Pancreas (tissue), 10 donors: ENCODE measurements around the gene UVRAG. TPM values are rescaled to one million over a fixed set of nuclear protein-coding genes. Genes with fewer than 3 reads are reported as not detected.
A peak's percentile ranks its signal among the peaks of the same experiment; 100 is the strongest.

Experiments used
- ATAC-seq, 4 donors: fragments of 200-7000 bp; cut with Tn5 transposase; one replicate each; pipeline versions ENCODE4 v1.8.0 to v1.9.1; 2020; ENCODE audit warnings: mild to moderate bottlenecking in 4 of 4, moderate library complexity in 4 of 4
- DNase-seq, 6 donors: peaks; one replicate each; pipeline ENCODE4 v3.0.0-alpha.2; 2020
- FAIRE-seq: peaks from 2 replicates; lab custom pipeline; 2012; peaks lifted over from hg19 to GRCh38; lab: Jason Lieb, UNC
- H3K27ac ChIP-seq, 4 donors: fragments of 200-600 bp; sonication (generic); 1 replicate in 3 of 4; 2 replicates in 1 of 4; pipeline versions ENCODE4 v1.5.0 to v1.8.0; 2020
- H3K27me3 ChIP-seq, 4 donors: fragments of 200-600 bp; one replicate each; pipeline ENCODE4 v1.8.0; 2021
- H3K36me3 ChIP-seq, 3 donors: fragments of 200-600 bp; sonication (generic) in 1 of 3; one replicate each; pipeline versions ENCODE4 v1.5.0 to v1.8.0; 2020 to 2021
- H3K4me1 ChIP-seq, 3 donors: fragments of 200-600 bp; one replicate each; pipeline ENCODE4 v1.8.0; 2021
- H3K4me3 ChIP-seq, 4 donors: fragments of 200-600 bp; sonication (generic) in 2 of 4; one replicate each; pipeline versions ENCODE4 v1.5.0 to v1.8.0; 2020 to 2021
- H3K9me3 ChIP-seq, 4 donors: fragments of 200-600 bp; one replicate each; pipeline ENCODE4 v1.8.0; 2021
- WGBS, 2 donors: extraction: QIAGEN DNeasy Blood & Tissue Kit; methylation state at CpG; one replicate each; pipeline ENCODE4 v1.1.7; 2013; 5-methylcytosine and 5-hydroxymethylcytosine counted together
- intact Hi-C, 3 donors: fragments of 100-400 bp; cut with DNase I; formaldehyde crosslinking; loops; one replicate each; pipeline versions ENCODE4 v1.11.1 to v1.14.2; 2022
- polyA plus RNA-seq, 2 donors: library from polyadenylated mRNA; stranded (reverse); fragments of 200-250 nt; gene quantifications; one replicate each; pipeline ENCODE4 v1.2.3, GENCODE V29; 2013
- total RNA-seq, 6 donors: library from RNA; stranded (reverse); fragmentation: NEBNext Ultra II Directional in 4 of 6; extraction: Animal tissue kit (Norgen Biotek cat#: 25700) in 4 of 6; gene quantifications; one replicate each; pipeline versions ENCODE4 v1.2.1 to v1.2.4, GENCODE V29; 2021 to 2023
- TF ChIP-seq, protein P1 (sequence below), 4 donors: fragments of 200-600 bp; sonication (generic) in 3 of 4; IDR thresholded peaks; one replicate each; pipeline versions ENCODE4 v1.5.0 to v1.8.0; 2021; ENCODE audit warnings: antibody characterized with exemption in 4 of 4
- donor health status: healthy with polysubstance abuse.
- donor health status: DM: no; HTN: no; CAD: no; lungs with moderate emphysema.
- donor health status: DM: no; HTN: no; CAD: no.
- donor health status: control.
- donor health status: control.
- donor health status: Bipolar disorder and iron deficiency.
- donor health status: DM: yes; HTN: yes; CAD: no.
- donor health status: DM: no; HTN: no; CAD: no.
- donor health status: DM: no; HTN: no; CAD: no.
- donor health status: DM: yes; HTN: yes; CAD: no.

UVRAG gene
- total and polyA plus RNA-seq, 8 donors = 3.3 to 17.2 (median 7.6) TPM

DNA sequence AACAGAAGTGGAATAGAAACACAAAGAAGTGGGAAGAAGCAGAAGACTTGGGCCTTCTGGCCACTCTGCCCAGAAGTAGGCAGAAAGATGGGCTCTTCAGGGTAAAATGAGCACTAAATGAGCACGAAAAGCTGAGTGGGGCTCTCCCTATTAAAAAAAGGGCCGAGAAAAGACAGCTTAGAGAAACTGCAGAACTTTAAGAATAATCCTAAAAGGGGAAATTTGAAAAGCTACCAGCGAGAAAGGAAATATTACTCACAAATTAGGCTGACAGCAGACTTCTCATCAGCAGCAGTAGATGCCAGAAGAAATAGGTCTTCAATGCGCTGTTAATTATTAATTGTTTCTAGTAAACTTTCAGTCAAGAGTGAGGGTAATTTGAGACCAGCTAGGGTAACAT, 78.2 kb downstream of the UVRAG start:
- no peaks in the 10 kb centered on the region for H3K27me3 ChIP-seq
- ATAC-seq = no peak
- no peak overlapping the region for H3K4me3 ChIP-seq
- TF ChIP-seq, protein P1, sequence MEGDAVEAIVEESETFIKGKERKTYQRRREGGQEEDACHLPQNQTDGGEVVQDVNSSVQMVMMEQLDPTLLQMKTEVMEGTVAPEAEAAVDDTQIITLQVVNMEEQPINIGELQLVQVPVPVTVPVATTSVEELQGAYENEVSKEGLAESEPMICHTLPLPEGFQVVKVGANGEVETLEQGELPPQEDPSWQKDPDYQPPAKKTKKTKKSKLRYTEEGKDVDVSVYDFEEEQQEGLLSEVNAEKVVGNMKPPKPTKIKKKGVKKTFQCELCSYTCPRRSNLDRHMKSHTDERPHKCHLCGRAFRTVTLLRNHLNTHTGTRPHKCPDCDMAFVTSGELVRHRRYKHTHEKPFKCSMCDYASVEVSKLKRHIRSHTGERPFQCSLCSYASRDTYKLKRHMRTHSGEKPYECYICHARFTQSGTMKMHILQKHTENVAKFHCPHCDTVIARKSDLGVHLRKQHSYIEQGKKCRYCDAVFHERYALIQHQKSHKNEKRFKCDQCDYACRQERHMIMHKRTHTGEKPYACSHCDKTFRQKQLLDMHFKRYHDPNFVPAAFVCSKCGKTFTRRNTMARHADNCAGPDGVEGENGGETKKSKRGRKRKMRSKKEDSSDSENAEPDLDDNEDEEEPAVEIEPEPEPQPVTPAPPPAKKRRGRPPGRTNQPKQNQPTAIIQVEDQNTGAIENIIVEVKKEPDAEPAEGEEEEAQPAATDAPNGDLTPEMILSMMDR (IDR thresholded peaks at IDR 0.05) = no peak
- no peak for DNase-seq
- H3K9me3 ChIP-seq = no peaks in the 10 kb centered on the region
- no peak overlapping the region for H3K27ac ChIP-seq
- intact Hi-C loops = loop anchor here in 2 of 3 donors (5.0 to 10.0 kb wide), 2 partner anchors 262 to 424 kb away; no protein-coding TSS in a partner anchor
- H3K4me1 ChIP-seq = no peaks in the 10 kb centered on the region
- H3K36me3 ChIP-seq = no peaks in the 10 kb centered on the region
- WGBS, 2 donors = 95% methylated on average over 4 of the region's 4 CpGs
- no peak for FAIRE-seq

- intact Hi-C loops = loop anchor here in 2 of 3 donors (5.0 to 10.0 kb wide), 2 partner anchors 261 to 423 kb away; no protein-coding TSS in a partner anchor
- TF ChIP-seq, protein P1 (IDR thresholded peaks at IDR 0.05) = no peak
- 76% methylated on average over 3 of the region's 3 CpGs for WGBS, 2 donors
- DNase-seq (no peak), FAIRE-seq (no peak), ATAC-seq (no peak)
- H3K27ac ChIP-seq = no peak overlapping the region
- H3K4me3 ChIP-seq = no peak overlapping the region
- H3K9me3 ChIP-seq = no peaks in the 10 kb centered on the region
- no peaks in the 10 kb centered on the region for H3K4me1 ChIP-seq
- no peaks in the 10 kb centered on the region for H3K27me3 ChIP-seq
- H3K36me3 ChIP-seq = no peaks in the 10 kb centered on the region
Measured at GRCh38 chr11:75894036-75894585, 79.1 kb downstream of the UVRAG start.

GRCh38 chr11:75896843-75897419, 81.9 kb downstream of the UVRAG start:
- FAIRE-seq = peak; percentile 96

DNA sequence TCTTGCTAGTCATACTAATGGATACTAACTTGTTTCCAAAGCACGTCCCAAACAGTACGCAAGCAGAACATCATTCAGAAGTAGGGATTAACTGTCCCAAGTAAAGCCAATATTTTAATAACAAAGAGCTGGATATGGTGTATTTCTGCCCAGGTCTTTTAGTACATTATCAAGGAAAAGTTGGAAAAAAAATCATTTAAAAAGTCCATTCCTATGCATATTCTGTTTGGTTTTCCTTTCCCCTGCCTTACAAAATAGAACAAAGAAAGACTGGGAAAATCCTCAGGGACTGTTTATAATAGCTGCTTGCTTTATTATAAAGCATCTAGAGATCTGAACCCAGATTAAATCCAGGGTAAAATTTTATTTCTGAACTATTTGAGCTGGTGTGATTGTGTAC, 83.9 kb downstream of the UVRAG start:
- 94 to 99% methylated on average over 2 of the region's 2 CpGs for WGBS, 2 donors
- Histone ChIP-seq H3K27me3 (no peaks in the 10 kb centered on the region), H3K4me3 (no peak overlapping the region), H3K4me1 (no peaks in the 10 kb centered on the region), H3K9me3 (no peaks in the 10 kb centered on the region), H3K27ac (no peak overlapping the region), H3K36me3 (no peaks in the 10 kb centered on the region)
- intact Hi-C loops = loop anchor here in 2 of 3 donors (5.0 to 10.0 kb wide), 2 partner anchors 256 to 258 kb away; no protein-coding TSS in a partner anchor
- TF ChIP-seq, protein P1 (IDR thresholded peaks at IDR 0.05) = no peak
- ATAC-seq (no peak), FAIRE-seq (no peak), DNase-seq (no peak)

More at GRCh38 chr11:75896843-75897419, 81.9 kb downstream of the UVRAG start:
- H3K4me3 ChIP-seq = no peak overlapping the region
- H3K27me3 ChIP-seq = no peaks in the 10 kb centered on the region
- no peaks in the 10 kb centered on the region for H3K9me3 ChIP-seq
- TF ChIP-seq, protein P1 (IDR thresholded peaks at IDR 0.05) = peak; percentile 39 to 53 (median 51)
- H3K4me1 ChIP-seq = no peaks in the 10 kb centered on the region
- no peaks in the 10 kb centered on the region for H3K36me3 ChIP-seq
- WGBS, 2 donors = 26 to 31% methylated on average over 4 of the region's 4 CpGs
- H3K27ac ChIP-seq = no peak overlapping the region
- no peak for DNase-seq
- intact Hi-C loops = loop anchor here in 2 of 3 donors (5.0 to 10.0 kb wide), 2 partner anchors 258 to 260 kb away; no protein-coding TSS in a partner anchor
- peak; percentile 48 to 85 (median 80) for ATAC-seq

- no peak for FAIRE-seq
- no peaks in the 10 kb centered on the region for H3K4me1 ChIP-seq
- H3K27ac ChIP-seq = no peak overlapping the region
- intact Hi-C loops = loop anchor here in 2 of 3 donors (5.0 to 10.0 kb wide), 2 partner anchors 255 to 257 kb away; no protein-coding TSS in a partner anchor
- no peak for ATAC-seq
- H3K27me3 ChIP-seq = no peaks in the 10 kb centered on the region
- H3K36me3 ChIP-seq = no peaks in the 10 kb centered on the region
- 65 to 73% methylated on average over 2 of the region's 2 CpGs for WGBS, 2 donors
- no peaks in the 10 kb centered on the region for H3K9me3 ChIP-seq
- TF ChIP-seq, protein P1 (IDR thresholded peaks at IDR 0.05) = no peak
- DNase-seq = no peak
- H3K4me3 ChIP-seq = no peak overlapping the region
Measured at GRCh38 chr11:75899806-75900205, 84.8 kb downstream of the UVRAG start.
